WTC11 (cell line): Measurements from ENCODE around the gene ZNF391. TPM values are rescaled to one million over a fixed set of nuclear protein-coding genes. Genes with fewer than 3 reads are reported as not detected.

Experiments
- ATAC-seq: fragments of 200-7000 bp; cut with Tn5 transposase; 2 replicates; pipeline ENCODE4 v1.10.0; 2021; ENCODE audit warnings: mild to moderate bottlenecking, moderate library complexity
- CTCF ChIA-PET: fragments of 300-600 bp; sonication (Branson Sonifier 250); formaldehyde crosslinking; loops from one replicate; lab custom pipeline; 2021; ENCODE audit warnings: antibody characterized with exemption; lab: Charles Lee
- POLR2A ChIA-PET: fragments of 350-600 bp; sonication (Branson Sonifier 250); formaldehyde crosslinking; loops from one replicate; lab custom pipeline; 2021; ENCODE audit warnings: antibody characterized with exemption; lab: Charles Lee
- DNase-seq: peaks from one replicate; pipeline ENCODE4 v3.0.0; 2021; ENCODE audit warnings: low spot score
- H3K27ac Mint-ChIP-seq: 2 replicates; pipeline ENCODE4 v1.8.0; 2021; ENCODE audit warnings: mixed read lengths
- H3K27me3 Mint-ChIP-seq: 2 replicates; pipeline ENCODE4 v1.8.0; 2021; ENCODE audit warnings: low read depth, mild to moderate bottlenecking, moderate library complexity, mixed read lengths
- H3K36me3 Mint-ChIP-seq: 2 replicates; pipeline ENCODE4 v1.8.0; 2021; ENCODE audit warnings: mixed read lengths
- H3K4me1 Mint-ChIP-seq: 2 replicates; pipeline ENCODE4 v1.8.0; 2022; ENCODE audit warnings: mixed read lengths
- H3K4me3 Mint-ChIP-seq: 2 replicates; pipeline ENCODE4 v1.8.0; 2021; ENCODE audit warnings: mild to moderate bottlenecking, moderate library complexity, mixed read lengths
- H3K9me3 Mint-ChIP-seq: 2 replicates; pipeline ENCODE4 v1.8.0; 2021; ENCODE audit warnings: mixed read lengths
- ATF1 ChIP-seq: sonication (generic); formaldehyde crosslinking; IDR thresholded peaks from 2 replicates; pipeline ENCODE4 v1.8.1; 2023; ENCODE audit warnings: mild to moderate bottlenecking, moderate library complexity, missing genetic modification reagents
- ATF2 ChIP-seq: sonication (generic); formaldehyde crosslinking; IDR thresholded peaks from 2 replicates; pipeline ENCODE4 v1.8.1; 2022; ENCODE audit warnings: low read depth, missing genetic modification reagents, borderline replicate concordance
- FOXP1 ChIP-seq: sonication (generic); formaldehyde crosslinking; IDR thresholded peaks from 2 replicates; pipeline ENCODE4 v1.8.0; 2022; ENCODE audit warnings: missing genetic modification reagents, mild to moderate bottlenecking, moderate library complexity, borderline replicate concordance
- GABPB1 ChIP-seq: sonication (generic); formaldehyde crosslinking; IDR thresholded peaks from 2 replicates; pipeline ENCODE4 v1.8.1; 2023; ENCODE audit warnings: mild to moderate bottlenecking, missing genetic modification reagents
- KAT7 ChIP-seq: sonication (generic); formaldehyde crosslinking; IDR thresholded peaks from 2 replicates; pipeline ENCODE4 v1.8.1; 2023; ENCODE audit warnings: missing genetic modification reagents, mild to moderate bottlenecking, borderline replicate concordance
- MAX ChIP-seq: sonication (generic); formaldehyde crosslinking; IDR thresholded peaks from 2 replicates; pipeline ENCODE4 v1.8.0; 2022; ENCODE audit warnings: mild to moderate bottlenecking, missing genetic modification reagents
- NFATC4 ChIP-seq: fragments of 250-450 bp; sonication (Bioruptor Pico); IDR thresholded peaks from 2 replicates; pipeline ENCODE4 v1.9.0; 2021; ENCODE audit warnings: mild to moderate bottlenecking
- NR2C2 ChIP-seq: sonication (generic); formaldehyde crosslinking; IDR thresholded peaks from 2 replicates; pipeline ENCODE4 v1.8.0; 2022; ENCODE audit warnings: mild to moderate bottlenecking, missing genetic modification reagents
- RORB ChIP-seq: fragments of 250-450 bp; sonication (Bioruptor Pico); IDR thresholded peaks from 2 replicates; pipeline ENCODE4 v1.9.0; 2021; ENCODE audit warnings: mild to moderate bottlenecking
- SMAD4 ChIP-seq: sonication (generic); formaldehyde crosslinking; IDR thresholded peaks from 2 replicates; pipeline ENCODE4 v1.8.0; 2022; ENCODE audit warnings: mild to moderate bottlenecking, missing genetic modification reagents
- SOX15 ChIP-seq: fragments of 250-450 bp; sonication (Bioruptor Pico); IDR thresholded peaks from 2 replicates; pipeline ENCODE4 v1.9.0; 2021; ENCODE audit warnings: mild to moderate bottlenecking
- TEAD1 ChIP-seq: sonication (generic); formaldehyde crosslinking; IDR thresholded peaks from 2 replicates; pipeline ENCODE4 v1.8.0; 2022; ENCODE audit warnings: mild to moderate bottlenecking, missing genetic modification reagents
- TEAD4 ChIP-seq: sonication (generic); formaldehyde crosslinking; IDR thresholded peaks from 2 replicates; pipeline ENCODE4 v1.8.0; 2022; ENCODE audit warnings: mild to moderate bottlenecking, missing genetic modification reagents
- ZNF138 ChIP-seq: sonication (generic); formaldehyde crosslinking; conservative IDR thresholded peaks from 2 replicates; pipeline ENCODE4 v1.8.1; 2022; ENCODE audit warnings: mild to moderate bottlenecking, moderate library complexity, missing genetic modification reagents
- ZNF281 ChIP-seq: sonication (generic); formaldehyde crosslinking; IDR thresholded peaks from 2 replicates; pipeline ENCODE4 v1.8.0; 2023; ENCODE audit warnings: mild to moderate bottlenecking, missing genetic modification reagents
- ZNF317 ChIP-seq: sonication (generic); formaldehyde crosslinking; IDR thresholded peaks from 2 replicates; pipeline ENCODE4 v1.8.1; 2023; ENCODE audit warnings: low read depth, mild to moderate bottlenecking, moderate library complexity, missing genetic modification reagents, borderline replicate concordance
- ZNF416 ChIP-seq: fragments of 250-450 bp; sonication (Bioruptor Pico); IDR thresholded peaks from 2 replicates; pipeline ENCODE4 v1.9.0; 2021; ENCODE audit warnings: mild to moderate bottlenecking, inconsistent platforms
- ZNF512 ChIP-seq: sonication (generic); formaldehyde crosslinking; IDR thresholded peaks from 2 replicates; pipeline ENCODE4 v1.8.1; 2022; ENCODE audit warnings: missing genetic modification reagents, borderline replicate concordance
- ZNF671 ChIP-seq: fragments of 250-450 bp; sonication (Bioruptor Pico); IDR thresholded peaks from 2 replicates; pipeline ENCODE4 v1.8.0; 2021; ENCODE audit warnings: mild to moderate bottlenecking
- total RNA-seq: library from RNA; stranded (reverse); gene quantifications from 3 replicates; pipeline ENCODE4 v1.2.3, GENCODE V29; 2021
- TF ChIP-seq, protein P1 (sequence below): fragments of 250-450 bp; sonication (Bioruptor Pico); IDR thresholded peaks from 2 replicates; pipeline ENCODE4 v2.1.2; 2022; ENCODE audit warnings: mild to moderate bottlenecking, moderate library complexity
- TF ChIP-seq, protein P2 (sequence below): sonication (generic); formaldehyde crosslinking; IDR thresholded peaks from 2 replicates; pipeline ENCODE4 v1.8.1; 2023; ENCODE audit warnings: mild to moderate bottlenecking, missing genetic modification reagents, moderate library complexity
- TF ChIP-seq, protein P3 (sequence below): fragments of 250-450 bp; sonication (Bioruptor Pico); IDR thresholded peaks from 2 replicates; pipeline ENCODE4 v1.8.0; 2021; ENCODE audit warnings: mild to moderate bottlenecking
- TF ChIP-seq, protein P4 (sequence below): sonication (generic); formaldehyde crosslinking; IDR thresholded peaks from 2 replicates; pipeline ENCODE4 v1.8.0; 2022; ENCODE audit warnings: missing genetic modification reagents

Gene ZNF391
- total RNA-seq, 1 experiment from 2014 or later = 11.3 TPM

DNA sequence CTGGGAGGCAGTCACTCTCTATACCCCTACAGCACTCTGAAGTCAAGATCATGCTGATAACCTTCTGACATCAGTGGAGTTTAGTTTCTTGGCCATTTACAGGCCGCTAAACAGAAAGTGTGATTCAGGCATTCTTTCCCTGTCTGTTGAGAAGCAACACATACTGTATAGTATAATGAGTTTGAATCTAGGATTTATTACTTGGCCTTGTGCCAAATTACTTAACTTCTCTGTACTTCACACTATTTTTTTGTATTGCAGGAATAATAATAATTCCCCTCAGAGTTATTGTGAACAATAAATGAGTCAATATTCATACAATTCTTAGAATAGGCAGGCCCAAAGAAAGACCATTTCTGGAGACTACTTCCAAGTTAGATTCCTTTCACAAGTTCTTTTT, 4.1 kb downstream of the ZNF391 start:
- H3K27ac Mint-ChIP-seq = no peak overlapping the region
- H3K4me3 Mint-ChIP-seq = no peak overlapping the region
- H3K36me3 Mint-ChIP-seq = peaks cover 40% of the 10 kb centered on the region
- no peak for DNase-seq
- no peaks in the 10 kb centered on the region for H3K27me3 Mint-ChIP-seq
- TF ChIP-seq FOXP1 (no peak), ATF1 (no peak), ZNF281 (CRISPR knock-in tag) (no peak), TEAD1 (CRISPR knock-in tag) (no peak), NFATC4 (no peak), ZNF317 (no peak), RORB (no peak), SMAD4 (CRISPR knock-in tag) (no peak)
- TF ChIP-seq, protein P1, sequence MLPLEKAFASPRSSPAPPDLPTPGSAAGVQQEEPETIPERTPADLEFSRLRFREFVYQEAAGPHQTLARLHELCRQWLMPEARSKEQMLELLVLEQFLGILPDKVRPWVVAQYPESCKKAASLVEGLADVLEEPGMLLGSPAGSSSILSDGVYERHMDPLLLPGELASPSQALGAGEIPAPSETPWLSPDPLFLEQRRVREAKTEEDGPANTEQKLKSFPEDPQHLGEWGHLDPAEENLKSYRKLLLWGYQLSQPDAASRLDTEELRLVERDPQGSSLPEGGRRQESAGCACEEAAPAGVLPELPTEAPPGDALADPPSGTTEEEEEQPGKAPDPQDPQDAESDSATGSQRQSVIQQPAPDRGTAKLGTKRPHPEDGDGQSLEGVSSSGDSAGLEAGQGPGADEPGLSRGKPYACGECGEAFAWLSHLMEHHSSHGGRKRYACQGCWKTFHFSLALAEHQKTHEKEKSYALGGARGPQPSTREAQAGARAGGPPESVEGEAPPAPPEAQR (CRISPR knock-in tag) = no peak
- TF ChIP-seq, protein P2, sequence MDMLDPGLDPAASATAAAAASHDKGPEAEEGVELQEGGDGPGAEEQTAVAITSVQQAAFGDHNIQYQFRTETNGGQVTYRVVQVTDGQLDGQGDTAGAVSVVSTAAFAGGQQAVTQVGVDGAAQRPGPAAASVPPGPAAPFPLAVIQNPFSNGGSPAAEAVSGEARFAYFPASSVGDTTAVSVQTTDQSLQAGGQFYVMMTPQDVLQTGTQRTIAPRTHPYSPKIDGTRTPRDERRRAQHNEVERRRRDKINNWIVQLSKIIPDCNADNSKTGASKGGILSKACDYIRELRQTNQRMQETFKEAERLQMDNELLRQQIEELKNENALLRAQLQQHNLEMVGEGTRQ (CRISPR knock-in tag) = no peak
- peaks cover 30% of the 10 kb centered on the region for H3K9me3 Mint-ChIP-seq
- peaks cover 14% of the 10 kb centered on the region for H3K4me1 Mint-ChIP-seq
- ChIA-PET CTCF (no interaction called here), POLR2A (no interaction called here)
- ATAC-seq = no peak

- Mint-ChIP-seq H3K27me3 (no peaks in the 10 kb centered on the region), H3K9me3 (peaks cover 41% of the 10 kb centered on the region), H3K27ac (no peak overlapping the region), H3K4me3 (no peak overlapping the region), H3K4me1 (peaks cover 6% of the 10 kb centered on the region), H3K36me3 (peaks cover 54% of the 10 kb centered on the region)
- no peak for DNase-seq
- ATAC-seq = no peak
- POLR2A ChIA-PET = no interaction called here
- CTCF ChIA-PET = no interaction called here
- no peak for TF ChIP-seq SOX15 (CRISPR knock-in tag)
- TF ChIP-seq ZNF671 (CRISPR knock-in tag) = no peak
- TF ChIP-seq NR2C2 = no peak
- TF ChIP-seq, protein P3, sequence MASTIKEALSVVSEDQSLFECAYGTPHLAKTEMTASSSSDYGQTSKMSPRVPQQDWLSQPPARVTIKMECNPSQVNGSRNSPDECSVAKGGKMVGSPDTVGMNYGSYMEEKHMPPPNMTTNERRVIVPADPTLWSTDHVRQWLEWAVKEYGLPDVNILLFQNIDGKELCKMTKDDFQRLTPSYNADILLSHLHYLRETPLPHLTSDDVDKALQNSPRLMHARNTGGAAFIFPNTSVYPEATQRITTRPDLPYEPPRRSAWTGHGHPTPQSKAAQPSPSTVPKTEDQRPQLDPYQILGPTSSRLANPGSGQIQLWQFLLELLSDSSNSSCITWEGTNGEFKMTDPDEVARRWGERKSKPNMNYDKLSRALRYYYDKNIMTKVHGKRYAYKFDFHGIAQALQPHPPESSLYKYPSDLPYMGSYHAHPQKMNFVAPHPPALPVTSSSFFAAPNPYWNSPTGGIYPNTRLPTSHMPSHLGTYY (CRISPR knock-in tag) = no peak
- no peak for TF ChIP-seq ATF2 (CRISPR knock-in tag)
- no peak for TF ChIP-seq ZNF138
- TF ChIP-seq MAX (CRISPR knock-in tag) = no peak
- TF ChIP-seq ZNF416 (CRISPR knock-in tag) = no peak
- TF ChIP-seq ZNF317 = no peak
- TF ChIP-seq, protein P4, sequence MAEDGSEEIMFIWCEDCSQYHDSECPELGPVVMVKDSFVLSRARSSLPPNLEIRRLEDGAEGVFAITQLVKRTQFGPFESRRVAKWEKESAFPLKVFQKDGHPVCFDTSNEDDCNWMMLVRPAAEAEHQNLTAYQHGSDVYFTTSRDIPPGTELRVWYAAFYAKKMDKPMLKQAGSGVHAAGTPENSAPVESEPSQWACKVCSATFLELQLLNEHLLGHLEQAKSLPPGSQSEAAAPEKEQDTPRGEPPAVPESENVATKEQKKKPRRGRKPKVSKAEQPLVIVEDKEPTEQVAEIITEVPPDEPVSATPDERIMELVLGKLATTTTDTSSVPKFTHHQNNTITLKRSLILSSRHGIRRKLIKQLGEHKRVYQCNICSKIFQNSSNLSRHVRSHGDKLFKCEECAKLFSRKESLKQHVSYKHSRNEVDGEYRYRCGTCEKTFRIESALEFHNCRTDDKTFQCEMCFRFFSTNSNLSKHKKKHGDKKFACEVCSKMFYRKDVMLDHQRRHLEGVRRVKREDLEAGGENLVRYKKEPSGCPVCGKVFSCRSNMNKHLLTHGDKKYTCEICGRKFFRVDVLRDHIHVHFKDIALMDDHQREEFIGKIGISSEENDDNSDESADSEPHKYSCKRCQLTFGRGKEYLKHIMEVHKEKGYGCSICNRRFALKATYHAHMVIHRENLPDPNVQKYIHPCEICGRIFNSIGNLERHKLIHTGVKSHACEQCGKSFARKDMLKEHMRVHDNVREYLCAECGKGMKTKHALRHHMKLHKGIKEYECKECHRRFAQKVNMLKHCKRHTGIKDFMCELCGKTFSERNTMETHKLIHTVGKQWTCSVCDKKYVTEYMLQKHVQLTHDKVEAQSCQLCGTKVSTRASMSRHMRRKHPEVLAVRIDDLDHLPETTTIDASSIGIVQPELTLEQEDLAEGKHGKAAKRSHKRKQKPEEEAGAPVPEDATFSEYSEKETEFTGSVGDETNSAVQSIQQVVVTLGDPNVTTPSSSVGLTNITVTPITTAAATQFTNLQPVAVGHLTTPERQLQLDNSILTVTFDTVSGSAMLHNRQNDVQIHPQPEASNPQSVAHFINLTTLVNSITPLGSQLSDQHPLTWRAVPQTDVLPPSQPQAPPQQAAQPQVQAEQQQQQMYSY (CRISPR knock-in tag) = no peak
- TF ChIP-seq TEAD4 = no peak
- no peak for TF ChIP-seq KAT7 (CRISPR knock-in tag)
- no peak for TF ChIP-seq GABPB1 (CRISPR knock-in tag)
- TF ChIP-seq ZNF512 (CRISPR knock-in tag) = no peak
Observed at GRCh38 chr6:27394073-27394472, 5.5 kb downstream of the ZNF391 start.
